Measurements from ENCODE around the gene AXL. TPM values are rescaled to one million over a fixed set of nuclear protein-coding genes. Genes with fewer than 3 reads are reported as not detected.

The AXL gene
- total RNA-seq, 1 experiment from 2014 or later: 128 TPM

GRCh38 chr19:41224632-41225031 lies 5.6 kb downstream of the AXL start:
- Histone ChIP-seq H3K27me3 (ENCODE audit: control insufficient read depth, insufficient read depth, low read length) (no peaks in the 10 kb centered on the region), H3K36me3 (ENCODE audit: control insufficient read depth, insufficient read depth, low read length) (no peaks in the 10 kb centered on the region; the same call in 1 of the 2 replicates), H3K27ac (ENCODE audit: low read length) (peak overlapping the region; percentile 84), H3K4me3 (ENCODE audit: low read depth in 2 of 2, low read length in 2 of 2) (peak overlapping the region in 1 of 2 experiments; percentile 25; a peak in 1 of 4 replicates), H3K9me3 (ENCODE audit: control insufficient read depth, insufficient read depth, low read depth, low read length) (no peaks in the 10 kb centered on the region), H3K4me1 (ENCODE audit: control insufficient read depth, insufficient read depth, low read length) (peaks cover 35% of the 10 kb centered on the region)
- ChIA-PET POLR2A (no interaction called here), CTCF (interaction anchor here (0.6 kb wide), 1 partner anchor 320 kb away, joined by 3 read pairs; no protein-coding TSS in a partner anchor)
- TF ChIP-seq POLR2AphosphoS5 (IDR thresholded peaks at IDR 0.05; ENCODE audit: low read depth, low read length) (no peak), REST (IDR thresholded peaks at IDR 0.05; ENCODE audit: insufficient read depth in 1 of 2, low read depth in 2 of 2, low read length in 1 of 2) (no peak), SIN3A (IDR thresholded peaks at IDR 0.05; ENCODE audit: borderline replicate concordance, insufficient read depth, low read depth, low read length) (no peak), TCF7L2 (IDR thresholded peaks at IDR 0.05; ENCODE audit: low read depth, low read length) (no peak), CTCF (IDR thresholded peaks at IDR 0.05) (no peak)
- DNase-seq (ENCODE audit: low read depth, low spot score) (no peak), ATAC-seq (no peak)
- intact Hi-C loops (cut with micrococcal nuclease; ENCODE audit: unreplicated experiment): no loop called here
- in situ Hi-C loops (cut with HindIII; ENCODE audit: low pct_unique_long_range_greater_than_20kb, low sequenced_read_pairs): no loop called here
- BruUV-seq (replicated peaks): no TSS peak

DNA sequence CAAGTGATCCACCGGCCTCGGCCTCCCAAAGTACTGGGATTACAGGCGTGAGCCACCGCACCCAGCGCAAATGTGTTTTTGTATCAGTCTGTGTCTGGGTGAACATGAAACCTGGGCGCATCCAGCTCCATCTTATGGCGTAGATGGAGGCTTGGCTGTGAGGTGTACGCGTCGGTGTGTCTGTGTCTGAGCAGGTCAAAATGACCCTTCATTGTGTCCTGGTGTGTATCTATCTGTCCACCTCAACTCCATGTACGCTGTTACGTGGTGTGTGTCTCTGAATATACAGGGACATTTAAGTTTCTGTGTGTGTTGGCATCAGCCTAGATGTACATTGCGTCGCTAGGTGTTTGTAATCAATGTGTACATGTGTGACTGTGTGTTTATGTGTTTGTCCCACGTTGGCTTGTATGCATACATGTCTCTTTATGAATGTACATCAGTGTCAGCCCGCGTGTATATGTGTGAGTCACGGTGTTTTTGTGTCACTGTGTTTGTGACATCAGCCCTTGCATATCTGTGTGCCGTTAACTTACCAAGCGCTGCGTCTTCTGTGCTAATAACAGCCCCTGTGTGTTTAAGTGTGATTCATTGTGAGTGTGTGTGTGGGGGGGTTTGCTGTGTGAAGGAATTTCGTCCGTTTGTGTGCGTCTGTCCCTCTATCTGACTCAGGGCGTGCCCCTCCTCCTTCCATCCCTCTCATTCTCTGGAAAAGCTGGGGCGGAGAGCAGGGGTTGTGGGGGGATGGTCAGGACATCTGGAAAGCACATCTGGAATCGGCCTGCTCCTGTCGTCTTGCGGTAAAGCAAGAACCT lies 6.4 kb downstream of the AXL start:
- Histone ChIP-seq H3K9me3 (ENCODE audit: control insufficient read depth, insufficient read depth, low read depth, low read length) (no peaks in the 10 kb centered on the region), H3K27ac (ENCODE audit: low read length) (peak overlapping the region; percentile 84), H3K36me3 (ENCODE audit: control insufficient read depth, insufficient read depth, low read length) (no peaks in the 10 kb centered on the region; the same call in 1 of the 2 replicates), H3K27me3 (ENCODE audit: control insufficient read depth, insufficient read depth, low read length) (no peaks in the 10 kb centered on the region), H3K4me3 (ENCODE audit: low read depth in 2 of 2, low read length in 2 of 2) (peak overlapping the region; percentile 24 to 25), H3K4me1 (ENCODE audit: control insufficient read depth, insufficient read depth, low read length) (peaks cover 35% of the 10 kb centered on the region)
- intact Hi-C loops (cut with micrococcal nuclease; ENCODE audit: unreplicated experiment) (no loop called here), in situ Hi-C loops (cut with HindIII; ENCODE audit: low pct_unique_long_range_greater_than_20kb, low sequenced_read_pairs) (no loop called here)
- BruUV-seq (replicated peaks): no TSS peak
- CTCF ChIA-PET: no interaction called here
- DNase-seq (ENCODE audit: low read depth, low spot score) (peak; percentile 95), ATAC-seq (peak; percentile 78)
- TF ChIP-seq POLR2AphosphoS5 (IDR thresholded peaks at IDR 0.05; ENCODE audit: low read depth, low read length): peak; percentile 58; the same call in 1 of the 2 replicates
- peak; percentile 80; the same call in 1 of the 2 replicates for TF ChIP-seq SIN3A (IDR thresholded peaks at IDR 0.05; ENCODE audit: borderline replicate concordance, insufficient read depth, low read depth, low read length)
- TF ChIP-seq CTCF (IDR thresholded peaks at IDR 0.05): no peak
- no peak for TF ChIP-seq TCF7L2 (IDR thresholded peaks at IDR 0.05; ENCODE audit: low read depth, low read length)
- TF ChIP-seq REST (IDR thresholded peaks at IDR 0.05; ENCODE audit: insufficient read depth in 1 of 2, low read depth in 2 of 2, low read length in 1 of 2): no peak
- POLR2A ChIA-PET: no interaction called here

All from Panc1 (cell line).